SK-N-SH treated with all-trans-retinoic acid at 6 μM for 48 hours (cell line): ENCODE measurements around the gene RAB38.

Source experiments
- ATAC-seq: fragments of 200-7000 bp; cut with Tn5 transposase; 3 replicates; pipeline ENCODE4 v1.9.1; 2020; ENCODE audit warnings: mild to moderate bottlenecking, moderate library complexity
- ARNTL ChIP-seq: fragments of 450-650 bp; formaldehyde crosslinking; IDR thresholded peaks from 2 replicates; pipeline ENCODE4 v1.5.0; 2020; ENCODE audit warnings: low read depth, mild to moderate bottlenecking, moderate library complexity, borderline replicate concordance
- BACH2 ChIP-seq: fragments of 250-450 bp; sonication (Bioruptor Pico); IDR thresholded peaks from 2 replicates; pipeline ENCODE4 v1.9.0; 2021; ENCODE audit warnings: mild to moderate bottlenecking, borderline replicate concordance
- CSDC2 ChIP-seq: fragments of 250-450 bp; sonication (Bioruptor Pico); IDR thresholded peaks from 2 replicates; pipeline ENCODE4 v1.5.0; 2020; ENCODE audit warnings: mild to moderate bottlenecking, moderate library complexity
- ESRRG ChIP-seq: fragments of 250-450 bp; sonication (Bioruptor Pico); IDR thresholded peaks from 2 replicates; pipeline ENCODE4 v1.6.1; 2021; ENCODE audit warnings: mild to moderate bottlenecking
- ISL1 ChIP-seq: fragments of 250-450 bp; sonication (Bioruptor Pico); IDR thresholded peaks from 2 replicates; pipeline ENCODE4 v2.1.2; 2022; ENCODE audit warnings: mild to moderate bottlenecking, moderate library complexity
- OSR1 ChIP-seq: fragments of 250-450 bp; sonication (Bioruptor Pico); IDR thresholded peaks from 2 replicates; pipeline ENCODE4 v1.8.0; 2022; ENCODE audit warnings: moderate library complexity, mild to moderate bottlenecking, inconsistent platforms
- PPARA ChIP-seq: fragments of 250-450 bp; sonication (Bioruptor Pico); IDR thresholded peaks from 2 replicates; pipeline ENCODE4 v1.5.0; 2020; ENCODE audit warnings: mild to moderate bottlenecking, borderline replicate concordance
- RARB ChIP-seq: fragments of 250-450 bp; sonication (Bioruptor Pico); IDR thresholded peaks from 2 replicates; pipeline ENCODE4 v1.8.0; 2021; ENCODE audit warnings: mild to moderate bottlenecking, moderate library complexity
- TCF4 ChIP-seq: fragments of 250-450 bp; sonication (Bioruptor Pico); IDR thresholded peaks from 2 replicates; pipeline ENCODE4 v1.8.0; 2021; ENCODE audit warnings: mild to moderate bottlenecking, moderate library complexity, borderline replicate concordance
- TOX ChIP-seq: fragments of 250-450 bp; sonication (Bioruptor Pico); IDR thresholded peaks from 2 replicates; pipeline ENCODE4 v1.8.0; 2021; ENCODE audit warnings: mild to moderate bottlenecking, moderate library complexity, borderline replicate concordance
- ZC3H10 ChIP-seq: fragments of 250-450 bp; sonication (Bioruptor Pico); IDR thresholded peaks from 2 replicates; pipeline ENCODE4 v1.5.1; 2021; ENCODE audit warnings: mild to moderate bottlenecking, moderate library complexity
- ZFP3 ChIP-seq: fragments of 250-450 bp; sonication (Bioruptor Pico); IDR thresholded peaks from 2 replicates; pipeline ENCODE4 v1.5.0; 2020; ENCODE audit warnings: mild to moderate bottlenecking, moderate library complexity
- ZFP30 ChIP-seq: fragments of 450-650 bp; formaldehyde crosslinking; IDR thresholded peaks from 2 replicates; pipeline ENCODE4 v1.5.0; 2022; ENCODE audit warnings: mild to moderate bottlenecking, moderate library complexity
- ZNF8 ChIP-seq: fragments of 450-650 bp; formaldehyde crosslinking; IDR thresholded peaks from 2 replicates; pipeline ENCODE4 v1.5.0; 2020; ENCODE audit warnings: mild to moderate bottlenecking, moderate library complexity
- TF ChIP-seq, protein P1 (sequence below): fragments of 250-450 bp; sonication (Bioruptor Pico); IDR thresholded peaks from 2 replicates; pipeline ENCODE4 v1.8.0; 2021; ENCODE audit warnings: low read depth, mild to moderate bottlenecking, moderate library complexity, borderline replicate concordance
- TF ChIP-seq, protein P2 (sequence below): fragments of 250-450 bp; sonication (Bioruptor Pico); IDR thresholded peaks from 2 replicates; pipeline ENCODE4 v1.8.0; 2020; ENCODE audit warnings: mild to moderate bottlenecking, moderate library complexity, borderline replicate concordance
- TF ChIP-seq, protein P3 (sequence below): fragments of 250-450 bp; sonication (Bioruptor Pico); IDR thresholded peaks from 2 replicates; pipeline ENCODE4 v1.5.0; 2020; ENCODE audit warnings: mild to moderate bottlenecking, moderate library complexity
- TF ChIP-seq, protein P4 (sequence below): fragments of 250-450 bp; sonication (Bioruptor Pico); IDR thresholded peaks from 2 replicates; pipeline ENCODE4 v1.5.1; 2021; ENCODE audit warnings: mild to moderate bottlenecking, moderate library complexity
- TF ChIP-seq, protein P5 (sequence below): fragments of 250-450 bp; sonication (Bioruptor Pico); IDR thresholded peaks from 2 replicates; pipeline ENCODE4 v1.5.1; 2020; ENCODE audit warnings: low read depth, mild to moderate bottlenecking, moderate library complexity

Gene RAB38

DNA sequence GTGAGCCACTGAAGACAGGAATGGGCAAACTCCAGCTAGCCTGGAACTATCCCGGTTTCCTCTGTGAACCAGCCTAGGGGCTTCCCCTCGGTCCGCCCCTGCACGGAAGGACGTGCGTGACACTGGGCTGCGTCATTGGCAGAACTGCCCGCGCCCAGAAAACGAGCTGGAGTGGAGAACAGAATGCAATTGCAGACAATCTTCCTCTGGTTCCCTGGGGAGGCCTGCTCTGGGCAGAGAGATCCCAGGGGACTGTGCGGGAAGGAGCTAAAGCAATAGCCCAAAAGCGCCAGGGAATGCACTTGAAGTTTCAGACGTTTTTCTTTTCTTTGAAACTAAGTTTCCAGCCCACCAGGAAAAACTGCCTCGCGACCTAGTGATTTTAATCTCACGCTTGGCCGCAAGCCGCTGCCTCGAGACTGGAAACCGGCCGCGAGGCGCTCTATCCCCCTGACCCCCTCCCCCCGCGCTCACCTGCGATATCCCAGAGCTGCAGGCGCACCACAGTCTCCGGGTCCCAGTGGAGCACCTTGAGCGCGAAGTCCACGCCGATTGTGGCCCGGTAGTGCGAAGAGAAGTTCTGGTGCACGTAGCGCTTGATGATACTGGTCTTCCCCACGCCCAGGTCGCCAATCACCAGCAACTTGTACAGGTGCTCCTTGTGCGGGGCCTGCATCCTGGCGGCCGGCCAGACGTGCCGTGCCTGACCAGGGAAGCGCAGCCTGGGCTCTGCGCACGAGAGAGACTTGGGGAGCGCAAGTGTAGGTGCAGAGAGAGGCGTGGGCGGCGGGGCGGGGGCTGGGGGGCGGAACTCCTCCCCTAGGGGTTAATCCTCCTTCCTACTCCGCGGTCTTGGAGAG lies at the start of gene RAB38:
TSS of gene RAB38 (minus strand) at position 735 of the 860 bp plus-strand sequence. CDS start at position 676, 59 bp downstream.
- peak; percentile 85 for ATAC-seq
- TF ChIP-seq TCF4, result no peak
- TF ChIP-seq, protein P1, sequence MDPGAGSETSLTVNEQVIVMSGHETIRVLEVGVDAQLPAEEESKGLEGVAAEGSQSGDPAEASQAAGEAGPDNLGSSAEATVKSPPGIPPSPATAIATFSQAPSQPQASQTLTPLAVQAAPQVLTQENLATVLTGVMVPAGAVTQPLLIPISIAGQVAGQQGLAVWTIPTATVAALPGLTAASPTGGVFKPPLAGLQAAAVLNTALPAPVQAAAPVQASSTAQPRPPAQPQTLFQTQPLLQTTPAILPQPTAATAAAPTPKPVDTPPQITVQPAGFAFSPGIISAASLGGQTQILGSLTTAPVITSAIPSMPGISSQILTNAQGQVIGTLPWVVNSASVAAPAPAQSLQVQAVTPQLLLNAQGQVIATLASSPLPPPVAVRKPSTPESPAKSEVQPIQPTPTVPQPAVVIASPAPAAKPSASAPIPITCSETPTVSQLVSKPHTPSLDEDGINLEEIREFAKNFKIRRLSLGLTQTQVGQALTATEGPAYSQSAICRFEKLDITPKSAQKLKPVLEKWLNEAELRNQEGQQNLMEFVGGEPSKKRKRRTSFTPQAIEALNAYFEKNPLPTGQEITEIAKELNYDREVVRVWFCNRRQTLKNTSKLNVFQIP (CRISPR knock-in tag), result no peak

DNA sequence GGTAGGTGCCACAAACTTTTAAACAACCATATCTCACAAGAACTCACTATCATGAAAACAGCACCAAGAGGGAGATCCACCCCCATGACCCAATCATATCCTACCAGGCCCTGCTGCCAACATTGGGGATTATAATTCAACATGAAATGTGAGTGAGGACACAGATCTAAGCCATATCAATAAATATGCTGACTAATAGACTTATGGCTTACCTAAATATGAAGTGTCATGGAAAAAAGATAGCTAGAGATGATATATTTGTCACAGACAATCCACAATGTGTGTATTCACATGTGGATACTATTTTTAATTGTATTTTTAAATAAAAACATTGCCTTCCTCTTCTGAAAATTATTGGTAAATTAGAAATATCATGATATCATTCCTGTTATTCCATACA lies 38.2 kb upstream of the RAB38 start:
- TF ChIP-seq CSDC2 (no peak), ZFP3 (no peak), TOX (CRISPR knock-in tag) (no peak), ISL1 (no peak), ARNTL (CRISPR knock-in tag) (no peak), ZC3H10 (CRISPR knock-in tag) (no peak), ZNF8 (CRISPR knock-in tag) (no peak), BACH2 (CRISPR knock-in tag) (no peak)
- TF ChIP-seq, protein P2, sequence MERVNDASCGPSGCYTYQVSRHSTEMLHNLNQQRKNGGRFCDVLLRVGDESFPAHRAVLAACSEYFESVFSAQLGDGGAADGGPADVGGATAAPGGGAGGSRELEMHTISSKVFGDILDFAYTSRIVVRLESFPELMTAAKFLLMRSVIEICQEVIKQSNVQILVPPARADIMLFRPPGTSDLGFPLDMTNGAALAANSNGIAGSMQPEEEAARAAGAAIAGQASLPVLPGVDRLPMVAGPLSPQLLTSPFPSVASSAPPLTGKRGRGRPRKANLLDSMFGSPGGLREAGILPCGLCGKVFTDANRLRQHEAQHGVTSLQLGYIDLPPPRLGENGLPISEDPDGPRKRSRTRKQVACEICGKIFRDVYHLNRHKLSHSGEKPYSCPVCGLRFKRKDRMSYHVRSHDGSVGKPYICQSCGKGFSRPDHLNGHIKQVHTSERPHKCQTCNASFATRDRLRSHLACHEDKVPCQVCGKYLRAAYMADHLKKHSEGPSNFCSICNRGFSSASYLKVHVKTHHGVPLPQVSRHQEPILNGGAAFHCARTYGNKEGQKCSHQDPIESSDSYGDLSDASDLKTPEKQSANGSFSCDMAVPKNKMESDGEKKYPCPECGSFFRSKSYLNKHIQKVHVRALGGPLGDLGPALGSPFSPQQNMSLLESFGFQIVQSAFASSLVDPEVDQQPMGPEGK (CRISPR knock-in tag), result no peak
- TF ChIP-seq, all 23 proteins: peak for 0
- no peak for ATAC-seq

DNA sequence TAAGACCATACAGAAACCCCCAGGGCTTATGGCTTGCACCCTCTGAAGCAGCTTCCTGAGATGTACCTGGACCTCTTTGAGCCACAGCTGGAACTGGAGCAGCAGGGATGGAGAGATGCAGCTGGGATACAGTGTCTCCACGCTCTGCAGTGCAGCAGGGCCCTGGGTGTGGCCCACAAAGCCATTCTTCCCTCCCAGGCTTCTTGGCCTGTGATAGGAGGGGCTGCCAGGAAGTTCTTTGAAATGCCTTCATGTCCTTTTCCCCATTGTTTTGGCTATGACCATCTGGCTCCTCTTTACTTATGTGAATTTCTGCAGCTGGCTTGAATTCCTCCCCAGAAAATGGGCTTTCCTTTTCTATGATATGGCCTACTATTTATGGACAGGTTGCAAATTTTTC lies 37.1 kb upstream of the RAB38 start:
- no peak for ATAC-seq
- TF ChIP-seq TOX (CRISPR knock-in tag) (no peak), ARNTL (CRISPR knock-in tag) (no peak), PPARA (no peak), RARB (CRISPR knock-in tag) (no peak), OSR1 (no peak)
- TF ChIP-seq, protein P3, sequence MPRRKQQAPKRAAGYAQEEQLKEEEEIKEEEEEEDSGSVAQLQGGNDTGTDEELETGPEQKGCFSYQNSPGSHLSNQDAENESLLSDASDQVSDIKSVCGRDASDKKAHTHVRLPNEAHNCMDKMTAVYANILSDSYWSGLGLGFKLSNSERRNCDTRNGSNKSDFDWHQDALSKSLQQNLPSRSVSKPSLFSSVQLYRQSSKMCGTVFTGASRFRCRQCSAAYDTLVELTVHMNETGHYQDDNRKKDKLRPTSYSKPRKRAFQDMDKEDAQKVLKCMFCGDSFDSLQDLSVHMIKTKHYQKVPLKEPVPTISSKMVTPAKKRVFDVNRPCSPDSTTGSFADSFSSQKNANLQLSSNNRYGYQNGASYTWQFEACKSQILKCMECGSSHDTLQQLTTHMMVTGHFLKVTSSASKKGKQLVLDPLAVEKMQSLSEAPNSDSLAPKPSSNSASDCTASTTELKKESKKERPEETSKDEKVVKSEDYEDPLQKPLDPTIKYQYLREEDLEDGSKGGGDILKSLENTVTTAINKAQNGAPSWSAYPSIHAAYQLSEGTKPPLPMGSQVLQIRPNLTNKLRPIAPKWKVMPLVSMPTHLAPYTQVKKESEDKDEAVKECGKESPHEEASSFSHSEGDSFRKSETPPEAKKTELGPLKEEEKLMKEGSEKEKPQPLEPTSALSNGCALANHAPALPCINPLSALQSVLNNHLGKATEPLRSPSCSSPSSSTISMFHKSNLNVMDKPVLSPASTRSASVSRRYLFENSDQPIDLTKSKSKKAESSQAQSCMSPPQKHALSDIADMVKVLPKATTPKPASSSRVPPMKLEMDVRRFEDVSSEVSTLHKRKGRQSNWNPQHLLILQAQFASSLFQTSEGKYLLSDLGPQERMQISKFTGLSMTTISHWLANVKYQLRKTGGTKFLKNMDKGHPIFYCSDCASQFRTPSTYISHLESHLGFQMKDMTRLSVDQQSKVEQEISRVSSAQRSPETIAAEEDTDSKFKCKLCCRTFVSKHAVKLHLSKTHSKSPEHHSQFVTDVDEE (CRISPR knock-in tag), result no peak
- TF ChIP-seq, all 23 proteins: peak for 0

DNA sequence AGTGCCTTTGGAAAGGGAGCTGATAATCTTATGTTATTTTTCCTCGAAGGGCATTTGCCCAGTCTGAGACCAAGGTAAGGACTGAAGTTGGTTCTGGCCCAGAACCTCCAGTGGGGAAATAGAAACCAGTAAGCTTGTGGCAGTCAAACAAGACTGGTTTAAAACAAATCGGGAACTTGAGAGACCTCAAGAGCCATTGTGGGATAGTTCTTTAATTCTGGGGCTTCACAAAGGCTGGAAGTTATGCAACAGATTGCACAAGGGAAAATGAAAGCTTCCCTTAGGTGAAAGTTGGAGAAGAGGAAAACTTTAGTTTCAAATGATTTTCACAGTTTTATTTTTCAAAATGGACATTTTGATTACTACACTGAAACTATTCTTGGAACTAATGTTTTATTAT lies 33.5 kb upstream of the RAB38 start:
- TF ChIP-seq, protein P4, sequence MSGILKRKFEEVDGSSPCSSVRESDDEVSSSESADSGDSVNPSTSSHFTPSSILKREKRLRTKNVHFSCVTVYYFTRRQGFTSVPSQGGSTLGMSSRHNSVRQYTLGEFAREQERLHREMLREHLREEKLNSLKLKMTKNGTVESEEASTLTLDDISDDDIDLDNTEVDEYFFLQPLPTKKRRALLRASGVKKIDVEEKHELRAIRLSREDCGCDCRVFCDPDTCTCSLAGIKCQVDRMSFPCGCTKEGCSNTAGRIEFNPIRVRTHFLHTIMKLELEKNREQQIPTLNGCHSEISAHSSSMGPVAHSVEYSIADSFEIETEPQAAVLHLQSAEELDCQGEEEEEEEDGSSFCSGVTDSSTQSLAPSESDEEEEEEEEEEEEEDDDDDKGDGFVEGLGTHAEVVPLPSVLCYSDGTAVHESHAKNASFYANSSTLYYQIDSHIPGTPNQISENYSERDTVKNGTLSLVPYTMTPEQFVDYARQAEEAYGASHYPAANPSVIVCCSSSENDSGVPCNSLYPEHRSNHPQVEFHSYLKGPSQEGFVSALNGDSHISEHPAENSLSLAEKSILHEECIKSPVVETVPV (CRISPR knock-in tag), result no peak
- TF ChIP-seq, protein P5, sequence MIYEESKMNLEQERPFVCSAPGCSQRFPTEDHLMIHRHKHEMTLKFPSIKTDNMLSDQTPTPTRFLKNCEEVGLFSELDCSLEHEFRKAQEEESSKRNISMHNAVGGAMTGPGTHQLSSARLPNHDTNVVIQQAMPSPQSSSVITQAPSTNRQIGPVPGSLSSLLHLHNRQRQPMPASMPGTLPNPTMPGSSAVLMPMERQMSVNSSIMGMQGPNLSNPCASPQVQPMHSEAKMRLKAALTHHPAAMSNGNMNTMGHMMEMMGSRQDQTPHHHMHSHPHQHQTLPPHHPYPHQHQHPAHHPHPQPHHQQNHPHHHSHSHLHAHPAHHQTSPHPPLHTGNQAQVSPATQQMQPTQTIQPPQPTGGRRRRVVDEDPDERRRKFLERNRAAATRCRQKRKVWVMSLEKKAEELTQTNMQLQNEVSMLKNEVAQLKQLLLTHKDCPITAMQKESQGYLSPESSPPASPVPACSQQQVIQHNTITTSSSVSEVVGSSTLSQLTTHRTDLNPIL (CRISPR knock-in tag), result no peak
- TF ChIP-seq ISL1, result no peak
- no peak for TF ChIP-seq BACH2 (CRISPR knock-in tag)
- TF ChIP-seq TCF4, result no peak
- TF ChIP-seq, protein P3 (CRISPR knock-in tag), result no peak
- no peak for TF ChIP-seq ESRRG
- TF ChIP-seq, protein P2 (CRISPR knock-in tag), result no peak
- no peak for TF ChIP-seq ARNTL (CRISPR knock-in tag)
- no peak for TF ChIP-seq ZNF8 (CRISPR knock-in tag)
- no peak for TF ChIP-seq TOX (CRISPR knock-in tag)
- no peak for TF ChIP-seq CSDC2
- no peak for TF ChIP-seq RARB (CRISPR knock-in tag)
- no peak for TF ChIP-seq ZFP3
- no peak for TF ChIP-seq ZFP30
- TF ChIP-seq OSR1, result no peak
- TF ChIP-seq, all 23 proteins: peak for 0
- ATAC-seq, result no peak
